HEK293T (cell line): ENCODE measurements around the gene GSTO2.

ENCODE experiments used
- BHLHE40 ChIP-seq: fragments of 450-650 bp; IDR thresholded peaks from 2 replicates; pipeline ENCODE4 v1.6.1; 2016; ENCODE audit warnings: mild to moderate bottlenecking, moderate library complexity, borderline replicate concordance
- FOXK2 ChIP-seq: fragments of 450-650 bp; IDR thresholded peaks from 2 replicates; pipeline ENCODE4 v1.6.1; 2016; ENCODE audit warnings: mild to moderate bottlenecking
- SP1 ChIP-seq: fragments of 450-650 bp; IDR thresholded peaks from 2 replicates; pipeline ENCODE4 v1.6.1; 2017
- SUZ12 ChIP-seq: fragments of 450-650 bp; IDR thresholded peaks from 2 replicates; pipeline ENCODE4 v1.6.1; 2016; ENCODE audit warnings: mild to moderate bottlenecking

DNA sequence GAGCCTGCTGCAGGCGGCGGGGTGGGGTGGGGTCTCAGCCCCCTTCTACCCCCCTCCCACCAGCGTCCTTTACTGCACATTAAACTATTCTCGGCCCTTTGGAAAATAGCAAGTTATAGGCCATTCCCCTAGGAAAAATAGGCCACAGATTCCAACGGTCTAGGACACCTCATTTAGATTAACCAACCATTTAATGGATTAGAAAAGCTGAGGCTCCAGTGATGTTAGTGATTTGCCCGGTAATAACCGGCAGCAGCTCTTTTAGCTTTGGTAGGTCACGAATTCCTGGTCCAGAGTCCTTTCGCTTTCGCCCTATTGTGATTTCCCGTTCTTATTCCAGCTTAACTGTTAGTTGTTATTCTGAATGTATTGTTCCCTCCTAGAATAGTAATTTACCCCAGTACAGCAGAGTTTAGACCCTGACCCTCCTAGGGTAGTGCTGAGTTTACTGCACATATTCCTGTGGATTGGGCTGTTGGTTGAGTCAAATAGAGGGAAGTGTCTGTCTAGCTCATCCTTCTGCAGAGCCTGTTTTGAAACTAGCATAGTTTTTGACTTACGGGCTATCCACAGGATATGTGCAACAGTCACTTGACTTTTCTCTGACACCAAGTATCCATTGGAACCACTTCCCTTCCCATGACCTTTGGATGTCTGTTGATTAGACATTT is 13.5 kb upstream of the GSTO2 start:
- TF ChIP-seq SUZ12 (no peak), FOXK2 (no peak), SP1 (no peak), BHLHE40 (no peak)
